AG04450 (cell line): ENCODE measurements around the gene ARHGAP8. TPM values are rescaled to one million over a fixed set of nuclear protein-coding genes. Genes with fewer than 3 reads are reported as not detected.
A peak's percentile ranks its signal among the peaks of the same experiment; 100 is the strongest.

Experiments used
- CTCF ChIA-PET: fragments of 300-600, 350-600 bp; formaldehyde crosslinking; extraction: SDS; loops from one replicate; lab custom pipeline; 2022; ENCODE audit warnings: antibody characterized with exemption, inconsistent platforms; lab: Charles Lee
- POLR2A ChIA-PET: fragments of 350-600 bp; formaldehyde crosslinking; extraction: SDS; loops from one replicate; lab custom pipeline; 2021; ENCODE audit warnings: antibody characterized with exemption, inconsistent platforms; lab: Yijun Ruan, JAX
- DNase-seq: peaks from one replicate; pipeline ENCODE4 v3.0.0-alpha.2; 2011; ENCODE audit warnings: low read depth, low spot score
- H3K27ac ChIP-seq: one replicate; pipeline ENCODE4 v1.5.1; 2012; ENCODE audit warnings: low read depth, low read length, control low read depth
- H3K27me3 ChIP-seq: one replicate; pipeline ENCODE4 v1.6.0; 2012; ENCODE audit warnings: low read length; ENCODE audit not compliant: control insufficient read depth, insufficient read depth
- H3K4me3 ChIP-seq: 2 replicates; pipeline ENCODE4 v1.5.1; 2011; ENCODE audit warnings: mild to moderate bottlenecking, low read depth, low read length, control low read depth
- H3K9me3 ChIP-seq: 2 replicates; pipeline ENCODE4 v1.5.1; 2012; ENCODE audit warnings: low read length; ENCODE audit not compliant: control insufficient read depth, insufficient read depth
- CTCF ChIP-seq: IDR thresholded peaks from 2 replicates; pipeline ENCODE4 v1.5.1; 2011; ENCODE audit warnings: low read depth, low read length, control low read depth, inconsistent platforms
- polyA plus RNA-seq: library from polyadenylated mRNA; depleted of rRNA; stranded (reverse); fragments of >200 nt; gene quantifications from 2 replicates; pipeline ENCODE4 v1.2.3, GENCODE V29; 2011

The ARHGAP8 gene
- polyA plus RNA-seq, 1 experiment: 0.16 TPM

- DNase-seq: no peak
- H3K9me3 ChIP-seq: no peaks in the 10 kb centered on the region; the same call in 1 of the 2 replicates
- no peaks in the 10 kb centered on the region for H3K27me3 ChIP-seq
- H3K27ac ChIP-seq: no peak overlapping the region
- no peak for TF ChIP-seq CTCF
- no peak overlapping the region for H3K4me3 ChIP-seq
- CTCF ChIA-PET: no interaction called here
- POLR2A ChIA-PET: no interaction called here
These were observed 27.5 kb upstream of the ARHGAP8 start for GRCh38 chr22:44724859-44725258.

GRCh38 chr22:44726439-44726838 lies 25.9 kb upstream of the ARHGAP8 start:
- DNase-seq: no peak
- H3K9me3 ChIP-seq: no peaks in the 10 kb centered on the region; the same call in 1 of the 2 replicates
- H3K4me3 ChIP-seq: no peak overlapping the region
- no peak overlapping the region for H3K27ac ChIP-seq
- CTCF ChIA-PET: no interaction called here
- POLR2A ChIA-PET: interaction anchor here (0.7 kb wide), 1 partner anchor 47 kb away, joined by 12 read pairs; no protein-coding TSS in a partner anchor
- no peak for TF ChIP-seq CTCF
- H3K27me3 ChIP-seq: no peaks in the 10 kb centered on the region

- peaks cover 3% of the 10 kb centered on the region; the same call in 1 of the 2 replicates for H3K9me3 ChIP-seq
- no peaks in the 10 kb centered on the region for H3K27me3 ChIP-seq
- ChIA-PET CTCF (no interaction called here), POLR2A (interaction anchor here (0.7 kb wide), 1 partner anchor 46 kb away, joined by 12 read pairs; no protein-coding TSS in a partner anchor)
- no peak overlapping the region for H3K27ac ChIP-seq
- no peak overlapping the region for H3K4me3 ChIP-seq
- DNase-seq: no peak
- TF ChIP-seq CTCF: no peak
These were observed 25.2 kb upstream of the ARHGAP8 start for GRCh38 chr22:44727148-44727547.

GRCh38 chr22:44727709-44728108 lies 24.7 kb upstream of the ARHGAP8 start:
- H3K4me3 ChIP-seq: no peak overlapping the region
- ChIA-PET CTCF (interaction anchor here (1.0 kb wide), 1 partner anchor 18 kb away, joined by 3 read pairs; no protein-coding TSS in a partner anchor), POLR2A (no interaction called here)

More at GRCh38 chr22:44727709-44728108, 24.7 kb upstream of the ARHGAP8 start:
- TF ChIP-seq CTCF: no peak
- Histone ChIP-seq H3K27me3 (no peaks in the 10 kb centered on the region), H3K27ac (peak overlapping the region; percentile 11), H3K9me3 (peaks cover 7% of the 10 kb centered on the region; the same call in 1 of the 2 replicates)
- DNase-seq: no peak
